Activated T-helper 1 cell treated with Interleukin-2 at 50 U/mL for 16 hours (primary cell): ENCODE data around the gene BRD7.

ENCODE experiments used
- DNase-seq: peaks from one replicate; pipeline ENCODE4 v3.0.0-alpha.2; 2020; ENCODE audit warnings: low read depth

The BRD7 gene

DNA sequence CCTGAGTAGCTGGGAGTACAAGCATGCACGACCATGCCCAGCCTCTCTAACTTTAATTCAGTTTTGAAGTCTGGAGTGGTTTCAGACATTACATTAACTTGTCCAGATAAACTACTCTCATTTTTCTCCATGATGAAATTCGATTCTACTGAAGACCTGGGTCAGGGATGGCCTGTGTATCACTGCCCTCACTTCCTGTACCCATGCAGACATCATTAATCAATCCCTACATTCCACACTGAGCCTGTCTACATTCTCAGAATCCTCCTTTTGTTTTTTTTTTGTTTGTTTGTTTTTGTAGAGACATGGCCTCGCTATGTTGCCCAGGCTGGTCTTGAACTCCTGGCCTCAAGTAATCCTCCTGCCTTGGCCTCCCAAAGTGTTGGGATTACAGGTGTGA is 79.9 kb downstream of the BRD7 start:
- no peak for DNase-seq

DNA sequence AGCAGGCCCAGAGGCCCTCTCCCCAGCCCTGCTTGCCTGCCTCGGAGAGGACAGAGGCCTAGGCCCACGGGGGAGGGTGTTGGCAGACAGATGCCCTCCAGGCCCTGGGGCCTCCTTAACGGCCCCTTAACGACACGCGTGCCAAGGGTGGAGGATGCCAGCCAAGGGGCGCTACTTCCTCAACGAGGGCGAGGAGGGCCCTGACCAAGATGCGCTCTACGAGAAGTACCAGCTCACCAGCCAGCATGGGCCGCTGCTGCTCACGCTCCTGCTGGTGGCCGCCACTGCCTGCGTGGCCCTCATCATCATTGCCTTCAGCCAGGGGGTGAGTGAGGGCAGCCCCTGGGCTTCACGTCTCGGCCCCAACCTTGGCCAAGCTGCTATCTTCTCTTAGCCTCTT is 80.8 kb downstream of the BRD7 start:
- DNase-seq = no peak

DNA sequence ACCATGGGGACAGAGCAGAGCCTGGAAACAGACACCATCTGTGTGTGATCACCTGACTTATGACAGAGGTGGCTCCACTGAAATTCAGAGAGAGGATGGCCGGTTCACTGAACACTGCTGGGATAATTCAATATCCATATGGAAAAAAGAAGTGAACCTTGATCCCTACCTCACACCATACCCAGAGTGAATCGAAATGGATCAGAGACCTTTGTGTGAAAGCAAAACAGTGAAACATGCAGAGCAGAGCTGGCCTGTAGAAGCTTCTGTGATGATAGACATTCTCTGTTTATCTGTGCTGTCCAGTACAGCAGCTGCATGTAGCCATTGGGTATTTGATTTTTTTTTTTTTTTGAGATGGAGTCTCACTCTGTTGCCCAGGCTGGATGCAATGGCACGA is 82.1 kb downstream of the BRD7 start:
- no peak for DNase-seq

DNA sequence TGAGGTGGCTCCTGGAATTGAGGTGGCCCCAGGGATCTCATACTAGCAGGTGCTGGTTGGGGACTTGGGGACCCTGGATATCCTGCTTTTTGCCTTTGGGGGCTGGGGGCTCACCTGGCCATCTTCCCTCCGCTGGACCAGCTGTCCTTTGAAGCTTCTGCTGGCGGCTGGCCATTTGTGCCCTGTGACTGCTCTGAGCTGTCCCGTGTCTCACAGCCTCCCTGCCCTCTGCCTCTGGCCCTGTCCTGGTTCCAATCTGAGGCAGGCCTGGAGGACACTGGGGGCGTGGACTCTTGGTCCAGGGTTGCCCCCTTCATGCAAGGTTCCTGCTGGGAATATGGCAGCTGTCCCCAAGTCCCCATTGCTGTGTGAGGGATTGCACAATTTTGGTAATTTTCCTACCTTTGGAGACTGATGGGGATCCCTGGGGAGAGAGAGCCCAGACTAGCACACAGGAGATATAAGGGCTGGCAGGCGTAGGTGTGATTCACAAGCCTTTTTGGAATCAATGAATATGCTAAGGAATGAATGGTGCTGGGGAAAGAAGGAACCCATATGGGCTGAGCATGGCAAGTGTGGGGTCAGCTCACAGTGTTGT is 83.3 kb downstream of the BRD7 start:
- DNase-seq = no peak

DNA sequence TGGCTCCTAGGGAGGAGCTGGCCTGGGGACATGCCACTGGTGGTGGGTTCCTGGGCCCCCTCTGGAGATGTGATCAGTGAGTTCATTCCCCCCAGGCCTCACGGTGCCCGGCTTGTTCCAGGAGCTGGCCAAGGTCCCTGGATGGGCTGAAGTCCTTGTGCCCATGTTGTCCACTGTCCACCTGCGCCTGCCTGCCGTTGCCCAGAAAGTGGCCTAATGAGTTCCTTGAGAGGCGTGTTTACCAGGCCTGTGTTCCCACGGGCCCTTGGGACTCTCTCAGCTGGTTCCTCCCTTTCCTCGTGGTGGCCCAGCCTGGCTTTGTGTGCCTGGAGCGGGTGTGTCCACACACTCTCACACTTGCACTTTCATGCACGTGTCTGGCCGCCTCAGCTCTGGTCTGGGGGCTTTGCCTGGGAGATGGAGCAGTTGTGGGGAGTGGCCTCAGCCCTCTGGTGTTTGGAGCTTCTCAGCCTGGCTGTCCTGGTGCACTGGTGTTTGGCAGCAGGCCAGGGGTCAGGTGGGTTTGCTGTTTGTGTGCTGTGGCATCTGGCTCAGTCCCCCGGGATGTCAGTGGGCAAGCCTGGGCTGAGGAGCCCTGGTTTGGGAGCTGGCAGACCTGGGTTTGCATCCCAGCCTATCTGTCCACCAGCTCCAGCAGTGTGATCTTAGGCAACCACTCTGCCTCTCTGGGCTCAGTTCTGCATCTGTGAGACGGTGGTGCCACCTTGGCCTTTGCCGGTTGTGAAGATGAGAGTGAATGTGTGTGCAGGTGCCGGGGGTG is 84.5 kb downstream of the BRD7 start:
- no peak for DNase-seq

DNA sequence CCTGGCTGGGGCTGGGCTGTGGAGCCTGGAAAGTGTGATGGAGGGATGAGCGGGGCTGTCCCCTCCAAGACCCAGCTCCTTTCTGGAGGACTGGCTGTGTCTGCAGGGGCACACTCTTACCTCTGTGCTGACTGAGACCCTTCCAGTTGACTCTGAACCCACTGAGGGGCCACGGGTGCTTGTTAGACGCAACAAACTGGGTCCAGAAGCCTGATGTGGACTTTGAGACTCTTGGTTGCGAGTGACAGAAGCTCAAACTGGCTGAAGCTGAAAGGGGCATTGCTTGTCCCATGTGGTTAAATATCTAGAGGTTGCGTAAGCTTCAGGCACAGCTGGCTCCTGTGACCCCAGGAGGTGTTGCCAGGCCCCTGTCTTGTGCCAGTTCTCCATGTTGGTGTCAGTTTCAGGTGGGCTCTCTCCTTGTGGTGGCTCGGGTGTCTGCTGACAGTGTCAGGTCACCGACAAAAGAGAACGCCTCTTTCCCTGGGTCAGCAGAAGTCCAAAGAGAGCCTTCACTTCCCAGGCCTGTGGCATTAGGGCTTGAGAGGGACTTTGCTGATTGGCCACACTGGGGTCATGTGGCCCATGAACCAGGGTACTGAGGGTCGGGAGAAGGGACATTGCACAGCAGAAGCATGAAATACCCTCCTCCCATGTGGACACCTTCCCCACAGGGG is 85.7 kb downstream of the BRD7 start:
- DNase-seq = no peak

DNA sequence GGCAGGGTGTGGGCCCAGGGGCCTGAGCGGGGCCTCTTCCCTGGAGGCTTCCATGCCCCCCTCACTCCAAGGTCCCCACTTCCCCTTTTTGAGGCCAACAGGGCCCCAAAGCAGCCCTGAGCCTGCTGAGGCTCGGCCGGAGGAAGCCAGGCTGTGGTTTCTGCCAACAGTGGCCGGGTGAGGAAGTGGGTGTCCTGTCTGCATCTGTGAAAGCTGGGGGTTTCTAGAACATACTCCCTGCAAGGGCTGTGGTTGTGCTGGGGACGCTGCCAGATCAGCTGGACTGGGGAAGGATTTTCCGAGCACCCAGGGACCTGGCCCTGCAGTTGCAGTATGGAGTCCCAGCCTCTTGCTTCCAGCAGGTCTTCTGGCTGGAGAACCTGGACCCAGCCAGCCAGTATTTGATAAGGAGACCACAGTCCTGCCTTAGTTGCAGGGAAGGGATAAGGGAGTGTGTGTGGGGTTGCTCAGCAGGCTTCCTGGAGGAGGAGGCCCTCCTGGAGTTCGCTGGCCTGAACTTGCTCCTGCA is 86.7 kb downstream of the BRD7 start:
- peak; percentile 43 for DNase-seq

DNA sequence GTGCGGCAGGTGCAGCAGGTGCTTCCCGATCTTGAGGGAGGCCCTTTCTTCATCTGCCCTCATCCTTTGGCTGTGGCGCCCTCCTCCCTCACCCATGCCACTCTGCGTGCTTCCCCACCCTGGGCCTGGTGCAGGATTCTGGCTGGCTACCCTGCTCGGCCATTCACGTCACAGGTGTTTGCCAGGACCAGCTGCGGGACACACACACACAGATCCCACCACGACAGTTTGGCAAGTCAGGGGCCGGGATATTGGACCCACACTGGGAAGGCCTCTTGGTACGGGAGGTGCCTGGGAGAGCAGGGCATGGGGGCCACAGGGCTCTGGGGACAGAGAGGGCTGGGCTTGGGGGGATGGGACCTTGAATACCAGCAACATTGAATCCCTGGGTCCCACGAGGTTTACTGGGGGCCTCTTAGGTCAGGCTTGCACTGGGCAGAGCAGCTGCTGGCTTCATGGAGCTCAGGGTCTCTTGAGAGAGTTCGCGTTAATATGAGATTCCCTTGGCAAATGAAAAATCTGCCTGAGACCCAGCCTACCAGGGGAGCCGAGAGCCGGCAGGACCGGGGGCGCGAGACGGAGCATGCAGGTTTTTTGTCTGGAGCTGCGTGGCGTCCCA is 87.3 kb downstream of the BRD7 start:
- no peak for DNase-seq

DNA sequence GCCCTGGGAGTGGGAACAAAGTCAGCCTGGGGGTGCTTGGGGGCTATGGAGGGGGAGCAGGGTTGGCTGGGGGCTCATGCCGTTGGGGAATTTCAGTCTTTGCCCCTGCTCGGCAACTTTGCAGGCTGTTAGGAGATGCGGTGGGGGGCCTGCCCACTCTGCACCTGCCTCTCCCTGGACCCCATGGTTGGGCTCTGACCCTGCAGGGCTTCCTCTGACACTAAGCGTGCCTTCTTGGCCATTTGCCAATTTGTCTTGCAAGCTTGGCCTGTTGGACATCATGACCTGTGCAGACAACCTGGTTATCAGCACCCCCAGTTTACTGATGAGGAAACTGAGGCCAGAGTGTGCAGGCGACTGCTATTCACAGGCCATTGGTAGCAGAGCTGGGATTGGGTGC is 87.9 kb downstream of the BRD7 start:
- no peak for DNase-seq

DNA sequence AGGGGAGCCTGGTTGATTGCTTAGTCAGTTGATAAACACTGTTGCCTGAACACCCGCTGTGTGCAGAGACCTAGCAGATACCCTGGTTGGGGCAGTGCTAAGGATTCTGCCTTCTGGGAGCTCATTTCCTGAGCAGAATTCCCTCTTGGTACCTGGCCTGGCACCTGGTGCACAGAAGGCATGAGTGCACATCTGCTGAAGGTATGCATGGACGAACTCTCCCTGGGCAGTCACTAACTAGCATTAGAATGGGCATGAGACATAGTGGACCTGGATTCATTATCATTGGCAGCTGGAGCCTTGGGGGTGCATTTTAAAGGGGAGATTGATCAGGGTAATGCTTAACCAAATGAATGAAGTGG is 89.3 kb downstream of the BRD7 start:
- DNase-seq = no peak

DNA sequence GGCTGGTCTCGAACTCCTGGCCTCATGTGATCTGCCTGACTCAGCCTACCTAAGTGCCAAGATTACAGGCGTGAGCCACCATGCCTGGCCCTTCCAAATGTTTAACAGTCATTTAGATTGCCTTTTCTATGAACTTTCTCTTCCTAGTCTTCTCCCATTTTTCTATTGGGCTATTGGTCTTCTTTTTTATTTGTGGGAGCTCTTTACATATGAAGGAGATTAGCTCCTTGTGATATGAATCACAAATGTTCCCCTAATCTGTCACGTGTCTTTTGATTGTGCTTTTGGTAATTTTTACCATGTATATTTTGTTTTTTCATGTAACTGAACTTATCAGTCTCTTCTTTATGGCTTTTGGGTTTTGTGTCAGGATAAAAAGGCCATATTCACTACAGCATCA is 90.5 kb downstream of the BRD7 start:
- no peak for DNase-seq

DNA sequence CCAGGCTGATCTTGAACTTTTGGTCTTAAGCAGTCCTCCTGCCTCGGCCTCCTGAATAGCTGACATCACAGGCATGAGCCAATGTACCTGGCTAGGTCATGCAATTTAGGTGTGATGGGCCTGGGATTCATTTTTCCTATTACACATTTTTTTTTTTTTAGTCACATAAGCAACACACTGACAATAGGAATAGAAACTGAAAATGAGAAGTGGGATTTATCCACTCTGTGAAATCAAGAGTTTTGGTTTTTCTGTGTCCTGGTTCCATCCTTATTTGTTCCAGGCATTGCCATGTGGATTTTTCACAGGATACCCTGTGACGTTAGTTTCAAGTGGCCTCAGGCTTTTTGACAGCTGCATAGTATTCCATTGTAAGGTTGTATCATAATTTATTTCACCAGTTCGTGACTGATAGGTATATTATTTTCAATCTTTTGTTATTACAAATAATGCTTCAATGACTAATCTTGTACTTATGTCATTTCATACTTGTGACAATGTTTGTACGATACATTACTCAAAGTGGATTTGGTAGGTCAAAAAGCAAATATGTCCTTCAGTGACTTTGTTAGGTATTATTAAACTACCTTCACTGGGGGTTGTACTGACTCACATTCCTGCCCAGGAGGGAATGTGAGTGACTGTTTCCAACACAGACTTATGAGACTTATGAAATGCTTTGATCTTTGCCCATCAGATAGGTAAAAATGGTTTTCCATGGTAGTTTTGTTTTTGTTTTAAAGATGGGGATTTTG is 91.8 kb downstream of the BRD7 start:
- no peak for DNase-seq

DNA sequence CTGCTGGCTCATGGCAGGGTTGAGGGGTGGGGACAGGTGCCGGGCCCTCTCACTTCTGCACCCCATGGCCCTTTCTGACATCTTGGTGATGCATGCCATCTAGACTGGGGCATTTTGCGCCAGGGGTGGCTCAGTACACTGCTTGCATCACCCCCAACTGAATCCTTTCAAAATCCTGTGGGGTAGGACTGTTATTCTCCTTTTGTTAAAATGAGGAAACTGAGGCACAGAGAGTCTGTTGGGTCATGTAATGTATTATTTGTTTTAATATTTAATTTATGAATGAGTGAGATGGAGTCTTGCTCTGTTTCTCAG is 92.5 kb downstream of the BRD7 start:
- no peak for DNase-seq

DNA sequence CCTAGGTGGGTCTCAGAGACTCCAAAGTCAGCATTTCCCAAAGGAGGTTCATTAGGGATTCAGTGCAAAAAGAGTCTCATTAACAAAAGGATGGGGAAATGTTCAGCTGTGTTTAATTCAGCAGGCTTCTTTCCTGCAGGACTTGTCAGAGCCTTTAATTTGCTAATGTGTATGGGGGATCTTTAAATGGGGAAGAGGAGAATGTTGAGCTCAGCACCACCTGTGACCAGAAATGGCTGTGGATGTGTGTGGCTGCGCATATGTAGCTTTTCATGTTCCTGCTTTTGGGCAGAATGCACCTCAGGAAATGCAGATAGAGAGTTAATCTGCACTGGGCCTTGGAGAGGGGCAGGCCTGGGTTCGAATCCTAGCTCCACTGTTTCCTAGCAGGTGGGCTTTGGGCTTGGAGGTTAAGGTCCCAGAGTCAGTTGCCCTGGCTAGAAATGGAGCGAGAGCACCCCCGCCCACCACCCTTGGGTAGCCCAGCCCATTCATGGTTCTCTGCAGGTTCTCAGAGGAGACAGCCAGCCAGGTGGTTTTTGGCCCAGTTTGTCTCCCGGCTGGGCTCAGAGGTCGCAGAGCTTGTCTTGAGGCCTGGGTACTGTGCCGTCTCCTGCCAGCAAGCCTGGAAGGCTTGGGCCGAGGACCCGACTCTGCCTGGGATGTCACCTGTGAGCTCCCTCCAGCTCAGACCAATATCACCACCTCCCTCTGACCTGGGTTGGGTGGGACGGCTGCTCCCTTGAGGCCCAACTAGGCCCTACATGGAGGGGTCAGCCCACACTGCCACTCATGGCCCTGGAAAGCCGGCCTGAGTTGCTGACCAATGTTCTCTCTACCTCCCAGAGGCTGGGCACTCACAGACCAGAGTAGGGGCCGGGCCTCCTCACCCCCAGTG is 93.1 kb downstream of the BRD7 start:
- DNase-seq = no peak

DNA sequence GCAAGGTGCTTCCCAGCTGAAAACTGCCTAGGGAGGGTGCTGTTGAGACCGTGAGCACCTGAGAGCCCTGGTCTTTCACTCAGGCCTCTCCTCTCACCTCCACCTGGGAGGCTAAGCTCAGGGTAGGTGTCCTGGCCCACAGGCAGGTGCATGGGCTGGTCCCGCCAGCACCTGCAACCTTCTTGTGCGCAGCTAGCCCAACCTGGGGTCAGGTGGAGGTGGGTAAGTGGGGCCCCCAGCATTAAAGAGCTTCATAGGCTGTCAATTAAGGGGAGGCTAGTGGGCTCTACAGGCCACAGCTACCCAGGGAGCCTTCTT is 93.7 kb downstream of the BRD7 start:
- no peak for DNase-seq

DNA sequence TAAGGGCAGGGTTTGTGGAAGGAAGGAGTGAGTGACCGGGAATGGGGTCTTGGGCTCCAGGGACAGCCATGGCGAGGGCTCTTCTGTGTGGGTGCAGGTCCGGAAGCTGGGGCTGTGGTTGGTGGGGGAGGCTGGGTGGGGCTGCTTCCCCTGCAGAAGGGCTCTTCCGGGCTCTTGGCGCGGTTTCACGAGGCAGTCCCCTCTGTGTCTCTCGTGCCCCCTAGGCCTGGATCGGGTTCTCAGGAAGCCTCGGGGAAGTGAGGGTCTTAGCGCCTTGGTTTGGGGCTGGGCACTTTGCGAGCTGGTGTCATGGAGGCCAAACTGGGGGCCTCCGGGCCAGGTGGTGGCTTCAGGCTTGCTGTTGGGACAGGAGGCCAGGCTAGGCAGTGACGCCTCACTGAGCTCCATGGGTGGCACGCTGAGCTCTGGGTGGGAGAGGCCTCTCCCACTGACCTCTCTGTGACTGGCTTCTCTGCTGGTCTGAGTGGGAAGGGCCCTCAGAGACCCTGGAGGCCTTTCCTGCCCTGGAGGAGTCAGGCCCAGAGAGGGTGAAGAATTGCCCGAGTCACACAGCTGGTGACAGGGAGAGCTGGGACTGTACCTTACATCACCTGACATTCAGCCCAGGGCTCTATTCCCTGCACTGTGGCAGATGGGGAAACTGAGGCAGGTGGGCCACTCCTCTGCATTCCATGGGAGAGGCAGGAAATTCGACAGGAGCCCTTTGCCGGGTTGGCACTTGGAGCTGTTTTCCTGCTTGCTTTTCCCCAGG is 94.3 kb downstream of the BRD7 start:
- DNase-seq = peak; percentile 60

DNA sequence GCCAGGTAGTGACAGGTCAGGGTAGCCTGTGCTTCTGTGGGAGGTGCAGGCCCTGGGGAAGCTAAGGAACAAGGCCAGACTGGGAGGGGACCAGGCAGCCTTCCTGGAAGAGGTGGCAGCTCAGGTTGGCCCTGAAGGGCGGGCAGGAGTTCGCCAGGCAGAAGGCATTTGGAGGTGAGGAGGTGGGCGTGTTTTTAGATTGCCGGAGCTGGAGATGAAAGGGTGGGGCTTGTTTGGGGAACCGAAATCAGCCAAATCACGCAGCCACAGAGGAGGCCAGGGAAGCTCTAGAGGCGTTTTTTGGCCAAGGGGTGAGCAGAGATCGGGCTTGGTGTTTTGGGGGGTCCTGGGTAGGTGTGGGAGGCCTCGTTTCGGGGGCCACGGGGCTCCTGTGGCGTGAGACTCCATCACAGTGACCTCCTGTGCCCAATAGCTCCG is 94.9 kb downstream of the BRD7 start:
- DNase-seq = no peak

DNA sequence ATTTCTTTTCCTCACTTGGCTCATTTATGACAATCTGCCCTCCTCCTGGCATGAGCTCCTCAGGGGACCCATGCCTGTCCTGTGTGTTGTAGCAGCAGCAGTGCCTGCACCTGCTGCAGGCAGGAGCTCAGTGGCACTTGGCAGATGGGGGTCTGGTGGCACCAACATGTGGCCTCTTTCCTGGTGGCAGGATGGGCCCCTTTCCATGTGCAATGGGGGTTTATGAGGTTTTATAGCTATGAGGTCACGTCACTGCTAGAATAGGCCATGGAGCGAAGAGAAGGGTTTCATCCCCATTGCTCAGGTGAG is 95.5 kb downstream of the BRD7 start:
- DNase-seq = no peak

DNA sequence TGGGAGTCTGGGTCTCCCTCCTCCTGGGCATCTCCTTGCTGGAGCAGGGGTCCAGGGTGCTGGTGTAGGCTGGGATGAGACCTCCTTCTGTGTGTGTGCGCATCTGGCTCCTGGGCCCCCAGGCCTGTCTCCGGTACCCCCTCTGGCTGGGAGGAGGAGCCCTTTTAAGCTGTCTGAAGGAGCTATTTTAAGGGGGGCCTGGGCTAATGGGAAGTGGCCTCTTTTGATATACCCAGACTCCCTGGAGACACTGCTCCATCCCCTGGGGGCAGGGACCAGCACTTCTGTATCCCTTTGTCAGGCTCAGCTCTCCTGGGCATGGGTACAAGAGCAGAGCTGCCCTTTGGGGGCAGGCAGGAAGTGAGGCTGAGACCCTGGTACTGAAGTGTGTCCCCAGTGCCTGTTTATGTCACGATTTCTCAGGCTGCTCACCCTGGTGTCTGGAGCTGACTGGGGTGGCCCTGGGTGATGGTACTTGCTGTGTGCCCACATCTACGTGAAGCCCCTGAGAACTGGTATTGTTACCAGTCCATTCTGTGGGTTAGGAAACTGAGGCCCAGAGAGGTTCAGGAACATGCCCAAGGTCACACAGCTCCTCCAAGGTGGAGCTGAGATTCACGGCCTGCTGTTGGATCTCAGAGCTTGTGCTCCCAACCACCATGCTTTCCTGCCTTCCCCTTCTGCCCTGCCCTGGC is 96.0 kb downstream of the BRD7 start:
- no peak for DNase-seq

DNA sequence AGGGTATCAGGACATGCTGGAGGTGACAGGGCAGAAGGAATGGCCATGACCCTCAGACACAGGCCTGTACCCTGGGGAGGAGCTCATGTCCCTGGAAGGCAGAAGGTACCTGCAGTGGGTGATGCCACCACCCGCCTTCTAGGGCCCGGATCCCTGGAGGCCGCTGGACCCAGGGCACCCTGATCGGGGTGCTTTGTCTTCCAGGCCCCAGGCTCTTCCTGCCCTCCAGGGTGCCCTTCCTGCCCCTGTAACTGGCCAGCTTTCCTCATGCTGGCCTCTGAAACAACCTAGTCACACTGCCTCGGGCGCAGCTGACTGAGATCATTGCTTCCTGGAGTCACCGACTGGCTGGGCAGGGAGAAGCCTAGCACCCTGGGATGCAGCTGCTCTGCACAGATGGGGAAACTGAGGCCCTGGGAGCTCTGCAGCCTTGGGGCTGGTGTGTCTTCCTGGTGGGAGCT is 96.6 kb downstream of the BRD7 start:
- no peak for DNase-seq
